Karpas-422 (cell line): ENCODE data around the gene TMEM190. TPM values are rescaled to one million over a fixed set of nuclear protein-coding genes. Genes with fewer than 3 reads are reported as not detected.

Source experiments
- DNase-seq: peaks from one replicate; pipeline ENCODE4 v3.0.0-alpha.2; 2015
- H2AFZ ChIP-seq: fragments of 200-600 bp; sonication (generic); 2 replicates; pipeline ENCODE4 v1.6.1; 2014; ENCODE audit warnings: antibody characterized with exemption, low read length, mixed read lengths
- H3K27ac ChIP-seq: fragments of 200-600 bp; sonication (generic); 2 replicates; pipeline ENCODE4 v1.5.1; 2014; ENCODE audit warnings: mild to moderate bottlenecking, low read length, moderate library complexity
- H3K27me3 ChIP-seq: fragments of 200-600 bp; sonication (generic); 2 replicates; pipeline ENCODE4 v1.6.1; 2014; ENCODE audit warnings: low read length, mixed read lengths
- H3K36me3 ChIP-seq: fragments of 200-600 bp; sonication (generic); 2 replicates; pipeline ENCODE4 v1.6.1; 2014; ENCODE audit warnings: low read length, mixed read lengths; ENCODE audit not compliant: insufficient read depth
- H3K4me1 ChIP-seq: fragments of 200-600 bp; sonication (generic); 2 replicates; pipeline ENCODE4 v1.6.1; 2014; ENCODE audit warnings: mild to moderate bottlenecking, low read length, mixed read lengths
- H3K4me2 ChIP-seq: fragments of 200-600 bp; sonication (generic); 2 replicates; pipeline ENCODE4 v1.6.1; 2014; ENCODE audit warnings: low read length, low read depth, mild to moderate bottlenecking; ENCODE audit not compliant: poor library complexity, severe bottlenecking
- H3K4me3 ChIP-seq: fragments of 200-600 bp; sonication (generic); 2 replicates; pipeline ENCODE4 v1.5.1; 2014; ENCODE audit warnings: mild to moderate bottlenecking, antibody characterized with exemption, low read length, mixed read lengths
- H3K79me2 ChIP-seq: fragments of 200-600 bp; sonication (generic); 2 replicates; pipeline ENCODE4 v1.6.1; 2014; ENCODE audit warnings: mild to moderate bottlenecking, low read length, mixed read lengths
- H3K9ac ChIP-seq: fragments of 200-600 bp; sonication (generic); 2 replicates; pipeline ENCODE4 v1.6.0; 2014; ENCODE audit warnings: low read length
- H3K9me2 ChIP-seq: fragments of 200-600 bp; sonication (generic), shearing (Covaris generic); replicated peaks from 2 replicates; pipeline ENCODE4 v1.6.0; 2014; ENCODE audit warnings: mild to moderate bottlenecking, low read length, moderate library complexity; ENCODE audit not compliant: insufficient read depth
- H3K9me3 ChIP-seq: fragments of 300-700, 200-600 bp; sonication (generic); 2 replicates; pipeline ENCODE4 v1.6.1; 2014; ENCODE audit warnings: low read length, mixed read lengths
- H4K20me1 ChIP-seq: fragments of 200-600 bp; sonication (generic); 2 replicates; pipeline ENCODE4 v1.6.1; 2014; ENCODE audit warnings: mild to moderate bottlenecking, antibody characterized with exemption, low read length, low read depth; ENCODE audit not compliant: insufficient read depth
- total RNA-seq: library from RNA; depleted of rRNA; stranded (reverse); fragments of >200 nt; shearing (Covaris generic); gene quantifications from 2 replicates; pipeline ENCODE4 v1.2.3, GENCODE V29; 2014; ENCODE audit warnings: low replicate concordance

TMEM190 gene
- total RNA-seq, 1 experiment from 2014 or later = not detected

GRCh38 chr19:55372316-55373081 lies 4.1 kb upstream of the TMEM190 start:
- no peaks in the 10 kb centered on the region for H3K27me3 ChIP-seq
- H3K79me2 ChIP-seq = no peaks in the 10 kb centered on the region
- H3K4me1 ChIP-seq = peaks cover 1% of the 10 kb centered on the region
- H3K4me3 ChIP-seq = no peak overlapping the region
- no peak overlapping the region for H3K4me2 ChIP-seq
- H3K36me3 ChIP-seq = no peaks in the 10 kb centered on the region
- H3K9ac ChIP-seq = no peak overlapping the region
- H3K27ac ChIP-seq = no peak overlapping the region
- H2AFZ ChIP-seq = no peak overlapping the region
- H4K20me1 ChIP-seq = peaks cover 1% of the 10 kb centered on the region; the same call in 1 of the 2 replicates
- no peaks in the 10 kb centered on the region for H3K9me2 ChIP-seq
- no peak for DNase-seq
- no peaks in the 10 kb centered on the region for H3K9me3 ChIP-seq

DNA sequence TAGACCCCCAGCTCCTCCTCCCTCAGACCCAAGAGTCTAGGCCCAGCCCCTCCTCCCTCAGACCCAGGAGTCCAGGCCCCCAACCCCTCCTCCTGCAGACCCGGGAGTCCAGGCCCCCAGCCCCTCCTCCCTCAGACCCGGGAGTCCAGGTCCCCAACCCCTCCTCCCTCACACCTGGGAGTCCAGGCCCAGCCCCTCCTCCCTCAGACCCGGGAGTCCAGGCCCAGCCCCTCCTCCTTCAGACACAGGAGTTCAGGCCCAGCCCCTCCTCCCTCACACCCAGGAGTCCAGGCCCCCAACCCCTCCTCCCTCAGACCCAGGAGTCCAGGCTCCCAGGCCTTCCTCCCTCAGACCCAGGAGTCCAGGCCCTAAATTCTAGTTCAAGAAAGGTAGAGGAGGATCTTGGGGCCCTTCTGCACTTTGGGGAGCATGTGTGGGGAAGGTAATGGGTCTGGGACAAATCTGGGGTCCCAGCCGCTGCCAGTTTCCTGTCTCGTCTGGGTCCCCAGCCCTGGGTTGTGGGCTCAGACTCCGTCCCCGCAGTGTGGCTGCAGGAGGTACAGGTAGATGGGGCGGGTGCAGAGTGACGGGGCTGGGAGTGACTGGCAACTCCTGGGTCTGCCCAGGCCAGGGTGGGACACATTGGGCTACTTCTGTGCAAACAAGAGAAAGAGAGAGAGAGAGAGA lies 3.2 kb upstream of the TMEM190 start:
- no peak overlapping the region for H3K9ac ChIP-seq
- H3K36me3 ChIP-seq = no peaks in the 10 kb centered on the region
- H3K9me3 ChIP-seq = no peaks in the 10 kb centered on the region
- no peaks in the 10 kb centered on the region for H3K27me3 ChIP-seq
- no peak overlapping the region for H2AFZ ChIP-seq
- peaks cover 8% of the 10 kb centered on the region; the same call in 1 of the 2 replicates for H4K20me1 ChIP-seq
- H3K4me1 ChIP-seq = peaks cover 11% of the 10 kb centered on the region
- no peaks in the 10 kb centered on the region for H3K9me2 ChIP-seq
- no peak overlapping the region for H3K4me3 ChIP-seq
- no peak overlapping the region for H3K27ac ChIP-seq
- DNase-seq = peak; percentile 51
- no peak overlapping the region for H3K4me2 ChIP-seq
- H3K79me2 ChIP-seq = no peaks in the 10 kb centered on the region

DNA sequence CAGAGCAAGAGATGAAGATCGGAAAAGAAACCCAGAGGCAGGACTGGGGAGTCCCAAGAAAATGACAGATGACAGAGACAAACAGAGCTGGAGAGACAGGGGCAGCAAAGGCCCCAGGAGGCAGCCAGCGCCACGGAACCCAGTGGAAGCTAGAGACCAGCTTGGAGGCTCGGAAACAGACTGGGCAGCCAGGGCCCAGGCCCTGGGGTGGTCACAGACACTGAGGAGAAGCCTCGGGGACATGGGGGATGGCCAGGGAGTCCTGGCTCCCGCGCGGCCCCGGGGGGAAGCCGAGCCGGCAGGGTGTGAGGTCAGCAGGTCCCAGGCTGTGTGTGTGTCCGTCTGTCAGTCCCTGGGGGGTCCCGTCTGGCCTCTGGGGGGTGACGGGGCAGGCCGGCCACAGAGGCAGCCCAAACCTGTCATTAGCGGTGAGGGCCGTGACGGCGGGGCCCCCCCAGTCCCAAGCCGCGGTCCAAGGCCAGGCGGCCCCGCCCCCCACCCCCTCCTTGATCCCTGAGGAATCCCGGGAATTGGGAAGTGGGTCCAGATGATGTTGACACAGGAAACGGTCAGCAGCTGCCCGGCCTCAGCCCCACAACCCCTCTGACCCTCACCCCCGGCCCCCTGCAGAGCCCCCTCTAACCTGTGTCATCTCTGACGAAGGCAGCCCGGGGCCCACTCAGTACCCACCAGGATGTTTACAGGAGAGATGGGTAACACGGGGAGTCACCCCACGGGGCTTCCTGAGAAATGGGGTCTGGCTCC lies 2.5 kb upstream of the TMEM190 start:
- H3K27ac ChIP-seq = no peak overlapping the region
- H3K4me2 ChIP-seq = no peak overlapping the region
- no peaks in the 10 kb centered on the region for H3K27me3 ChIP-seq
- no peak overlapping the region for H2AFZ ChIP-seq
- H3K9me2 ChIP-seq = no peaks in the 10 kb centered on the region
- H4K20me1 ChIP-seq = peaks cover 15% of the 10 kb centered on the region; the same call in 1 of the 2 replicates
- H3K36me3 ChIP-seq = no peaks in the 10 kb centered on the region
- no peaks in the 10 kb centered on the region for H3K9me3 ChIP-seq
- no peak overlapping the region for H3K9ac ChIP-seq
- no peak overlapping the region for H3K4me3 ChIP-seq
- H3K79me2 ChIP-seq = no peaks in the 10 kb centered on the region
- DNase-seq = no peak
- H3K4me1 ChIP-seq = peaks cover 12% of the 10 kb centered on the region

DNA sequence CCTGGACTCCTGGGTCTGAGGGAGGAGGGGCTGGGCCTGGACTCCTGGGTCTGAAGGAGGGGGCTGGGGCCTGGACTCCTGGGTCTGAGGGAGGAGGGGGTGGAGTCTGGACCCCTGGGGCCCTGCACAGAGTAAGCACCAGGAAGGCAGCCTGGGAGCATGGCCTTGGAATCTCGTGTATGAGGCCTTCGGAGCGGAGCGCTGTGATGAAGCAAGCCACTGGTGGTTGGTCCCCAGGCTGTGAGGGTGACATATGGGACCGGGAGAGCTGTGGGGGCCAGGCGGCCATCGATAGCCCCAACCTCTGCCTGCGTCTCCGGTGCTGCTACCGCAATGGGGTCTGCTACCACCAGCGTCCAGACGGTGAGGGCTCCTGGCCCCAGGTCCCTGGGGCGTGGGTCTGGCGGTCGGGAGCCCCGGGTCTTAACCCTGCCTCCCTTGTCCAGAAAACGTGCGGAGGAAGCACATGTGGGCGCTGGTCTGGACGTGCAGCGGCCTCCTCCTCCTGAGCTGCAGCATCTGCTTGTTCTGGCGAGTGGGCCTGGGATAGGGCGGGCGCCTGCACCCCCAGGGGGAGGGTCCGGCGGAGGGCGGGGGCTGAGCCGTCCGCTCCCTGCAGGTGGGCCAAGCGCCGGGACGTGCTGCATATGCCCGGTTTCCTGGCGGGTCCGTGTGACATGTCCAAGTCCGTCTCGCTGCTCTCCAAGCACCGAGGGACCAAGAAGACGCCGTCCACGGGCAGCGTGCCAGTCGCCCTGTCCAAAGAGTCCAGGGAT lies 918 bp downstream of the TMEM190 start:
- Histone ChIP-seq H3K36me3 (no peaks in the 10 kb centered on the region), H2AFZ (no peak overlapping the region), H3K9ac (0 out of 2 replicates have a peak overlapping the region, but pooled peaks have one; percentile 9), H3K79me2 (no peaks in the 10 kb centered on the region), H3K9me3 (no peaks in the 10 kb centered on the region), H3K4me1 (peaks cover 12% of the 10 kb centered on the region), H3K4me3 (no peak overlapping the region), H3K27ac (no peak overlapping the region), H3K4me2 (no peak overlapping the region), H4K20me1 (peaks cover 19% of the 10 kb centered on the region; the same call in 1 of the 2 replicates), H3K27me3 (no peaks in the 10 kb centered on the region), H3K9me2 (no peaks in the 10 kb centered on the region)
- no peak for DNase-seq

DNA sequence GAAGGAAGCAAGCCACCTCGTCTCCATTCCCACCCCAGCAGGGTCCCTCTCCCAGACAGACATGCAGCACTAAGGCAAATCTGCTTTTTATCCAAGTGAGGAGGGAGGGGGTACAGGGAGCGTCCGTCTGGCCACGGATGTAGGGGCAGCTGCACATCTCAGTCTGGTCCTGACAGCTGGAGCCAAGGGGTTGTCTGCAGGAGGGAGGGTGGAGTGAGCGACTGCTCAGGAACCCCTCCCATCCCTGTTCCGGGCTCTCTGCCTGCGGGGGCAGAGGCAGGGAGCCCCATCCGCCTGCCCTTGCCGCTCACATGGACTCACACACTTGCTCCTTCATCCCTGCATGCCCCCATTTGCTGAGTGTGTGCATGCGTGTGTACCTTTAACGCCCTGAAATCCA lies 2.5 kb downstream of the TMEM190 start:
- Histone ChIP-seq H3K4me2 (no peak overlapping the region), H3K27me3 (no peaks in the 10 kb centered on the region), H3K27ac (no peak overlapping the region), H3K9me2 (no peaks in the 10 kb centered on the region), H3K79me2 (no peaks in the 10 kb centered on the region), H3K36me3 (no peaks in the 10 kb centered on the region), H4K20me1 (peaks cover 19% of the 10 kb centered on the region; the same call in 1 of the 2 replicates), H3K9me3 (no peaks in the 10 kb centered on the region), H3K4me3 (no peak overlapping the region), H3K4me1 (peaks cover 21% of the 10 kb centered on the region), H3K9ac (no peak overlapping the region), H2AFZ (no peak overlapping the region)
- DNase-seq = no peak

DNA sequence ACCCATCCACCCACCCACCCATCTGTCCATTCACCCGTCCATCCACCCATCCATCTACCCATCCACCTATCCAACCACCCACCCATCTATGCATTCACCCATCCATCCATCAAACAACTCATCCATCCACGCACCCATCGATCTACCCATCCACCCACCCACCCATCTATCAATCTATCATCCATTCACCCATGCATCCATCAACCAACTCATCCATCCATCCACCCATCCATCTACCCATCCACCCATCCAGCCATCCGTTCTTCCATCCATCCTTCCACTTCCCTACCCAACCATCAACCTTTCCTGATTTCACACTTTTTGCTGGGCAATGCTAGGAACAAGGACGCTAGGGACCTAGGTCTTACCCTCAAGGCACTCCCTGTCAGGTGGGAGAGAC lies 5.4 kb downstream of the TMEM190 start:
- H3K27ac ChIP-seq = no peak overlapping the region
- H3K4me3 ChIP-seq = no peak overlapping the region
- peaks cover 40% of the 10 kb centered on the region for H3K4me1 ChIP-seq
- H3K9me3 ChIP-seq = no peaks in the 10 kb centered on the region
- H4K20me1 ChIP-seq = peaks cover 30% of the 10 kb centered on the region
- DNase-seq = no peak
- no peak overlapping the region for H3K9ac ChIP-seq
- peaks cover 12% of the 10 kb centered on the region for H3K79me2 ChIP-seq
- no peak overlapping the region for H2AFZ ChIP-seq
- no peak overlapping the region for H3K4me2 ChIP-seq
- no peaks in the 10 kb centered on the region for H3K9me2 ChIP-seq
- peaks cover 9% of the 10 kb centered on the region for H3K36me3 ChIP-seq
- H3K27me3 ChIP-seq = no peaks in the 10 kb centered on the region

GRCh38 chr19:55382522-55383054 lies 6.0 kb downstream of the TMEM190 start:
- Histone ChIP-seq H3K9me2 (no peaks in the 10 kb centered on the region), H3K9me3 (no peaks in the 10 kb centered on the region), H3K4me3 (peak overlapping the region; percentile 64), H4K20me1 (peaks cover 34% of the 10 kb centered on the region), H3K36me3 (peaks cover 14% of the 10 kb centered on the region), H2AFZ (no peak overlapping the region), H3K4me2 (peak overlapping the region; percentile 70), H3K27ac (no peak overlapping the region), H3K27me3 (no peaks in the 10 kb centered on the region), H3K79me2 (peaks cover 17% of the 10 kb centered on the region), H3K9ac (peak overlapping the region; percentile 66), H3K4me1 (peaks cover 44% of the 10 kb centered on the region)
- no peak for DNase-seq
